BJ (cell line): ENCODE results near the gene CAP2. TPM values are rescaled to one million over a fixed set of nuclear protein-coding genes. Genes with fewer than 3 reads are reported as not detected.
A peak's percentile ranks its signal among the peaks of the same experiment; 100 is the strongest.

Source experiments
- CTCF ChIA-PET: fragments of 350-600 bp; formaldehyde crosslinking; extraction: SDS; loops from one replicate; lab custom pipeline; 2021; ENCODE audit warnings: antibody characterized with exemption, inconsistent platforms; lab: Yijun Ruan, JAX
- POLR2A ChIA-PET: fragments of 300-600 bp; sonication (Branson Sonifier 250); formaldehyde crosslinking; extraction: SDS; loops from one replicate; lab custom pipeline; 2021; ENCODE audit warnings: antibody characterized with exemption; lab: Charles Lee
- DNase-seq: peaks from one replicate; pipeline ENCODE4 v3.0.0-alpha.2; 2011; ENCODE audit warnings: low read depth
- H3K27me3 ChIP-seq: 2 replicates; pipeline ENCODE4 v1.6.0; 2011; ENCODE audit warnings: low read length; ENCODE audit not compliant: control insufficient read depth, insufficient read depth
- H3K36me3 ChIP-seq: 2 replicates; pipeline ENCODE4 v1.5.1; 2011; ENCODE audit warnings: low read length; ENCODE audit not compliant: control insufficient read depth, insufficient read depth
- H3K4me3 ChIP-seq: 2 replicates; pipeline ENCODE4 v1.5.1; 2011; ENCODE audit warnings: low read depth, mild to moderate bottlenecking, control low read depth, low read length
- polyA plus RNA-seq: library from polyadenylated mRNA; depleted of rRNA; stranded (reverse); fragments of >200 nt; gene quantifications from 2 replicates; pipeline ENCODE4 v1.2.3, GENCODE V29; 2011
- TF ChIP-seq, protein P1 (sequence below): IDR thresholded peaks from 2 replicates; pipeline ENCODE4 v1.5.1; 2011; ENCODE audit warnings: low read depth, mild to moderate bottlenecking, control low read depth, inconsistent platforms, low read length, moderate library complexity; ENCODE audit not compliant: insufficient read depth

The CAP2 gene
- polyA plus RNA-seq, 1 experiment, result 84.4 TPM

DNA sequence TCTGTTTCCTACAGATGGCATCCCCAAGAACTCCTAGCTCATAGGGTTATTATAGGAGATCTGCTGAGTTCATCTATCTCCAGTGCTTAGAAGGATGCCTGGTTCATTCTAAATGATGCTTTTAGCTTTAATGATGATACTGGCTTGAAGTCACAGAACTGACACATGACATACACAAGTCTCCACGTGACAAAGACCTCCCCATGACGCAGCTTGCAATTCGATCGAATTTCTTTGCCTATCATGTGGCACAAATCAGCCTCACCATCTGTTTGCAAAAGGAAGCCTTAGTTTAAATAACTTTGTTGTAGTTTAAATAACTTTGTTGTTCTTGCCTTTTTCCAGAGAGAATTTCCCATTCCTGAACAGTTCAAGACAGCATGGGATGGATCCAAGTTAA is 162.6 kb downstream of the CAP2 start:
- DNase-seq, result no peak
- ChIA-PET POLR2A (no interaction called here), CTCF (no interaction called here)
- Histone ChIP-seq H3K36me3 (peaks cover 6% of the 10 kb centered on the region), H3K27me3 (no peaks in the 10 kb centered on the region), H3K4me3 (no peak overlapping the region)
- TF ChIP-seq, protein P1, sequence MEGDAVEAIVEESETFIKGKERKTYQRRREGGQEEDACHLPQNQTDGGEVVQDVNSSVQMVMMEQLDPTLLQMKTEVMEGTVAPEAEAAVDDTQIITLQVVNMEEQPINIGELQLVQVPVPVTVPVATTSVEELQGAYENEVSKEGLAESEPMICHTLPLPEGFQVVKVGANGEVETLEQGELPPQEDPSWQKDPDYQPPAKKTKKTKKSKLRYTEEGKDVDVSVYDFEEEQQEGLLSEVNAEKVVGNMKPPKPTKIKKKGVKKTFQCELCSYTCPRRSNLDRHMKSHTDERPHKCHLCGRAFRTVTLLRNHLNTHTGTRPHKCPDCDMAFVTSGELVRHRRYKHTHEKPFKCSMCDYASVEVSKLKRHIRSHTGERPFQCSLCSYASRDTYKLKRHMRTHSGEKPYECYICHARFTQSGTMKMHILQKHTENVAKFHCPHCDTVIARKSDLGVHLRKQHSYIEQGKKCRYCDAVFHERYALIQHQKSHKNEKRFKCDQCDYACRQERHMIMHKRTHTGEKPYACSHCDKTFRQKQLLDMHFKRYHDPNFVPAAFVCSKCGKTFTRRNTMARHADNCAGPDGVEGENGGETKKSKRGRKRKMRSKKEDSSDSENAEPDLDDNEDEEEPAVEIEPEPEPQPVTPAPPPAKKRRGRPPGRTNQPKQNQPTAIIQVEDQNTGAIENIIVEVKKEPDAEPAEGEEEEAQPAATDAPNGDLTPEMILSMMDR, result no peak

DNA sequence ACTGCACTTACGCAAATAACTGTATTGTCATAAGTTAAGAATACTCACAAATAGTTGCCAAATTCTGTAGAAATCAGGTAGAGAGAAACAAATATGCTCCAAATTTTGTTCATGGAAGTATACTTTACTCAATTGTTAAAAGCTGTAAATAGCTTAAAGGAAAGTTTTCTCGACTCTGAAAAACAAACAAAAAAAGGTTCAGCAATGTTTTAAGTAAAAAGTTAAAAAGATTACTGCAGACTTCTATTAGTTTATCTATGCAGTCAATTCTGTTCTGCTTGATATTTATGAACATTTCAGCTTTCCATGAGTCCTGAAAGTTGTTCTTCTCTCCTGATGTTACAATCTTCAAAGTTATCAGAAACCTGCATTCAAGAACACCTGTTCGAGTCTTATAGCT is 169.2 kb downstream of the CAP2 start:
- ChIA-PET POLR2A (no interaction called here), CTCF (interaction anchor here (1.0 kb wide), 1 partner anchor 9 kb away, joined by 3 read pairs; no protein-coding TSS in a partner anchor)
- Histone ChIP-seq H3K27me3 (no peaks in the 10 kb centered on the region), H3K4me3 (no peak overlapping the region), H3K36me3 (no peaks in the 10 kb centered on the region)
- TF ChIP-seq, protein P1, result no peak
- DNase-seq, result no peak

DNA sequence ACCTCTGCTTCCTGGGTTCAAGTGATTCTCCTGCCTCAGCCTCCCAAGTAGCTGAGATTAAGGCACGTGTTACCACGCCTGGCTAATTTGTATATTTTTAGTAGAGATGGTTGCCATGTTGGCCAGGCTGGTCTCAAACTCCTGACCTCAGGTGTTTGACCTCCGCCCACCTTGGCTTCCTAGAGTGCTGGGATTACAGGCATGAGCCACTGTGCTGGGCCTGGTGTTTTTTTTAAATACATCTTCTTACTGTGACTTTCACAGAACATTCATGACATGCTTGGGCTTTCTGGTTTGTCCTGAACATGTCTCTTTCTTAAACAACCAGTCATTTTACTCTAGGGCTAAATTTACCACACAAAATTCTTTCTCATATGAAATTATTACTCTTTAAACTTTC is 172.0 kb downstream of the CAP2 start:
- no peak overlapping the region for H3K4me3 ChIP-seq
- TF ChIP-seq, protein P1, result no peak
- no peak for DNase-seq
- CTCF ChIA-PET, result no interaction called here
- POLR2A ChIA-PET, result no interaction called here
- H3K36me3 ChIP-seq, result no peaks in the 10 kb centered on the region
- no peaks in the 10 kb centered on the region for H3K27me3 ChIP-seq

GRCh38 chr6:17574866-17575560 is 181.6 kb downstream of the CAP2 start:
- ChIA-PET POLR2A (no interaction called here), CTCF (interaction anchor here (2.5 kb wide), 1 partner anchor 9 kb away, joined by 7 read pairs; no protein-coding TSS in a partner anchor)
- no peaks in the 10 kb centered on the region for H3K27me3 ChIP-seq
- TF ChIP-seq, protein P1, result no peak
- no peaks in the 10 kb centered on the region for H3K36me3 ChIP-seq
- no peak overlapping the region for H3K4me3 ChIP-seq
- peak; percentile 65 for DNase-seq

GRCh38 chr6:17577059-17577458 is 183.7 kb downstream of the CAP2 start:
- ChIA-PET POLR2A (no interaction called here), CTCF (no interaction called here)
- TF ChIP-seq, protein P1, result no peak
- no peak overlapping the region for H3K4me3 ChIP-seq
- no peaks in the 10 kb centered on the region for H3K36me3 ChIP-seq
- H3K27me3 ChIP-seq, result no peaks in the 10 kb centered on the region
- DNase-seq, result no peak
